AG04449 (cell line): Measurements from ENCODE around the gene C3orf33.

ENCODE experiments used
- CTCF ChIA-PET: fragments of 350-600 bp; formaldehyde crosslinking; extraction: SDS; loops from one replicate; lab custom pipeline; 2021; ENCODE audit warnings: antibody characterized with exemption; lab: Yijun Ruan, JAX
- POLR2A ChIA-PET: fragments of 400-600, 350-600 bp; formaldehyde crosslinking; extraction: SDS; loops from one replicate; lab custom pipeline; 2020; ENCODE audit warnings: antibody characterized with exemption, inconsistent platforms; lab: Yijun Ruan, JAX
- DNase-seq: peaks from one replicate; pipeline ENCODE4 v3.0.0-alpha.2; 2010; ENCODE audit warnings: low read depth, low spot score
- H3K4me3 ChIP-seq: 2 replicates; pipeline ENCODE4 v1.5.1; 2011; ENCODE audit warnings: low read depth, mild to moderate bottlenecking, control low read depth, low read length
- CTCF ChIP-seq: IDR thresholded peaks from one replicate; pipeline ENCODE4 v1.5.1; 2011; ENCODE audit warnings: mild to moderate bottlenecking, moderate library complexity, low read length, control low read depth, inconsistent platforms; ENCODE audit not compliant: insufficient read depth; ENCODE audit errors: missing control alignments

C3orf33 gene

GRCh38 chr3:155738580-155739076, 67.5 kb downstream of the C3orf33 start:
- no peak for TF ChIP-seq CTCF
- POLR2A ChIA-PET, result no interaction called here
- CTCF ChIA-PET, result no interaction called here
- no peak for DNase-seq
- no peak overlapping the region for H3K4me3 ChIP-seq

GRCh38 chr3:155737844-155738460, 68.1 kb downstream of the C3orf33 start:
- no peak for DNase-seq
- POLR2A ChIA-PET, result no interaction called here
- CTCF ChIA-PET, result no interaction called here
- no peak for TF ChIP-seq CTCF
- no peak overlapping the region for H3K4me3 ChIP-seq

- CTCF ChIA-PET, result no interaction called here
- H3K4me3 ChIP-seq, result no peak overlapping the region
- POLR2A ChIA-PET, result no interaction called here
- no peak for TF ChIP-seq CTCF
- DNase-seq, result no peak
Observed at GRCh38 chr3:155736381-155736780, 69.7 kb downstream of the C3orf33 start.

GRCh38 chr3:155730843-155731242, 75.2 kb downstream of the C3orf33 start:
- POLR2A ChIA-PET, result no interaction called here
- DNase-seq, result no peak

GRCh38 chr3:155727836-155728235, 78.2 kb downstream of the C3orf33 start:
- H3K4me3 ChIP-seq, result no peak overlapping the region
- POLR2A ChIA-PET, result no interaction called here
- CTCF ChIA-PET, result interaction anchor here (1.9 kb wide), 1 partner anchor 26 kb away, joined by 5 read pairs; no protein-coding TSS in a partner anchor
- DNase-seq, result no peak
- no peak for TF ChIP-seq CTCF

More at GRCh38 chr3:155730843-155731242, 75.2 kb downstream of the C3orf33 start:
- CTCF ChIA-PET, result interaction anchor here (1.1 kb wide), 1 partner anchor 29 kb away, joined by 3 read pairs; no protein-coding TSS in a partner anchor
- TF ChIP-seq CTCF, result no peak
- no peak overlapping the region for H3K4me3 ChIP-seq

GRCh38 chr3:155714295-155714718, 91.8 kb downstream of the C3orf33 start:
- TF ChIP-seq CTCF, result no peak
- POLR2A ChIA-PET, result no interaction called here
- H3K4me3 ChIP-seq, result no peak overlapping the region
- no peak for DNase-seq
- CTCF ChIA-PET, result interaction anchor here (1.5 to 7.2 kb wide), 3 partner anchors 12 to 391 kb away, joined by 3 to 49 read pairs (median 11); no protein-coding TSS in a partner anchor
